HepG2 (cell line): ENCODE data around the gene RBM6. TPM values are rescaled to one million over a fixed set of nuclear protein-coding genes. Genes with fewer than 3 reads are reported as not detected.

ENCODE experiments used
- CBX5 ChIP-seq: sonication (generic); formaldehyde crosslinking; IDR thresholded peaks from 2 replicates; pipeline ENCODE4 v1.4.0; 2020; ENCODE audit warnings: missing genetic modification reagents, borderline replicate concordance
- JDP2 ChIP-seq: sonication (generic); formaldehyde crosslinking; IDR thresholded peaks from 2 replicates; pipeline ENCODE4 v1.8.1; 2022; ENCODE audit warnings: missing genetic modification reagents, borderline replicate concordance
- RORA ChIP-seq: sonication (generic); formaldehyde crosslinking; IDR thresholded peaks from 2 replicates; pipeline ENCODE4 v1.5.0; 2020; ENCODE audit warnings: mild to moderate bottlenecking, missing genetic modification reagents, moderate library complexity
- STAG1 ChIP-seq: sonication (generic); formaldehyde crosslinking; IDR thresholded peaks from 2 replicates; pipeline ENCODE4 v1.4.0; 2020; ENCODE audit warnings: missing genetic modification reagents
- THAP9 ChIP-seq: sonication (generic); formaldehyde crosslinking; IDR thresholded peaks from 2 replicates; pipeline ENCODE4; 2020; ENCODE audit warnings: missing genetic modification reagents, mild to moderate bottlenecking, borderline replicate concordance
- ZBTB49 ChIP-seq: sonication (generic); formaldehyde crosslinking; IDR thresholded peaks from 2 replicates; pipeline ENCODE4 v1.4.0; 2020; ENCODE audit warnings: missing genetic modification reagents, borderline replicate concordance
- ZNF788 ChIP-seq: sonication (generic); formaldehyde crosslinking; IDR thresholded peaks from 2 replicates; pipeline ENCODE4 v1.5.0; 2020; ENCODE audit warnings: mild to moderate bottlenecking, missing genetic modification reagents, borderline replicate concordance
- ZNF883 ChIP-seq: sonication (generic); formaldehyde crosslinking; IDR thresholded peaks from 2 replicates; pipeline ENCODE4 v1.5.1; 2020; ENCODE audit warnings: mild to moderate bottlenecking, missing genetic modification reagents; ENCODE audit errors: not compliant biosample characterization
- ZSCAN21 ChIP-seq: sonication (generic); formaldehyde crosslinking; IDR thresholded peaks from 2 replicates; pipeline ENCODE4 v1.8.0; 2022; ENCODE audit warnings: mild to moderate bottlenecking, missing genetic modification reagents, moderate library complexity, borderline replicate concordance
- ZSCAN31 ChIP-seq: sonication (generic); formaldehyde crosslinking; IDR thresholded peaks from 2 replicates; pipeline ENCODE4 v1.5.0; 2020; ENCODE audit warnings: low read depth, mild to moderate bottlenecking, missing genetic modification reagents
- polyA plus RNA-seq, 8 experiments: library from polyadenylated mRNA; depleted of rRNA in 3 of 8; stranded (reverse) in 7 of 8; unstranded in 1 of 8; fragments of >200 nt; fragmentation: Illumina TruSeq in 4 of 8; extraction: Trizol in 4 of 8; gene quantifications; 2 replicates each; pipeline versions ENCODE4 v1.2.1 to v1.2.3, GENCODE V29; 2011 to 2016; ENCODE audit warnings: low read depth in 4 of 8, missing spikeins in 1 of 8, mixed read lengths in 1 of 8; ENCODE audit not compliant: insufficient read depth in 1 of 8
- total RNA-seq, 5 experiments: library from RNA; depleted of rRNA; stranded (reverse); fragments of >200 nt; fragmentation: Illumina TruSeq; extraction: Trizol; gene quantifications; 2 replicates each; pipeline ENCODE4 v1.2.3, GENCODE V29; 2016; ENCODE audit warnings: low read depth in 1 of 5
- TF ChIP-seq, protein P1 (sequence below): sonication (generic); formaldehyde crosslinking; IDR thresholded peaks from 2 replicates; pipeline ENCODE4 v1.8.0; 2022; ENCODE audit warnings: missing genetic modification reagents, mild to moderate bottlenecking, inconsistent platforms, borderline replicate concordance
- TF ChIP-seq, protein P2 (sequence below): sonication (generic); formaldehyde crosslinking; IDR thresholded peaks from 2 replicates; pipeline ENCODE4 v1.4.0; 2020; ENCODE audit warnings: missing genetic modification reagents
- TF ChIP-seq, protein P3 (sequence below): sonication (generic); formaldehyde crosslinking; IDR thresholded peaks from 2 replicates; pipeline ENCODE4 v1.8.1; 2023; ENCODE audit warnings: mild to moderate bottlenecking, missing genetic modification reagents
- TF ChIP-seq, protein P4 (sequence below): IDR thresholded peaks from 2 replicates; pipeline ENCODE4 v1.6.1; 2016; ENCODE audit warnings: low read depth, control low read depth
- TF ChIP-seq, protein P5 (sequence below): sonication (generic); formaldehyde crosslinking; IDR thresholded peaks from 2 replicates; pipeline ENCODE4 v1.4.0; 2020; ENCODE audit warnings: missing genetic modification reagents

RBM6 gene
- total and polyA plus RNA-seq, 2 of the 13 experiments (the other 11 are each of a cell fraction or from before 2014, with no cell fraction given) = 72.7 to 86.1 TPM

GRCh38 chr3:49906073-49906743, 33.7 kb upstream of the RBM6 start (continued):
- TF ChIP-seq THAP9 (CRISPR knock-in tag) (peak; percentile 43; the same call in 1 of the 2 replicates), ZSCAN31 (CRISPR knock-in tag) (no peak), STAG1 (peak; percentile 85), ZNF788 (CRISPR knock-in tag) (no peak), ZNF883 (no peak), RORA (CRISPR knock-in tag) (no peak), JDP2 (no peak), ZBTB49 (CRISPR knock-in tag) (no peak), CBX5 (CRISPR knock-in tag) (no peak), ZSCAN21 (CRISPR knock-in tag) (no peak)
- TF ChIP-seq, protein P1, sequence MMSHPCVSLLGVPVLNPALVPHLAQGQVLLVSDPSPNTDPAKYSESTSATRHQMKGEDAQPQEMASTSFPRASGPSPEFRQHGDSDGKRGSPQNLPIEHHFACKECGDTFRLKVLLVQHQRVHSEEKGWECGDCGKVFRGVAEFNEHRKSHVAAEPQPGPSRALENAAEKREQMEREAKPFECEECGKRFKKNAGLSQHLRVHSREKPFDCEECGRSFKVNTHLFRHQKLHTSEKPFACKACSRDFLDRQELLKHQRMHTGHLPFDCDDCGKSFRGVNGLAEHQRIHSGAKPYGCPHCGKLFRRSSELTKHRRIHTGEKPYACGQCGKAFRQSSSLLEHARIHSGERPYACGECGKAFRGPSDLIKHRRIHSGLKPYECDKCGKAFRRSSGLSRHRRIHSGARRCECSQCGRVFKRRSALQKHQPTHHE (CRISPR knock-in tag) = no peak
- TF ChIP-seq, protein P2, sequence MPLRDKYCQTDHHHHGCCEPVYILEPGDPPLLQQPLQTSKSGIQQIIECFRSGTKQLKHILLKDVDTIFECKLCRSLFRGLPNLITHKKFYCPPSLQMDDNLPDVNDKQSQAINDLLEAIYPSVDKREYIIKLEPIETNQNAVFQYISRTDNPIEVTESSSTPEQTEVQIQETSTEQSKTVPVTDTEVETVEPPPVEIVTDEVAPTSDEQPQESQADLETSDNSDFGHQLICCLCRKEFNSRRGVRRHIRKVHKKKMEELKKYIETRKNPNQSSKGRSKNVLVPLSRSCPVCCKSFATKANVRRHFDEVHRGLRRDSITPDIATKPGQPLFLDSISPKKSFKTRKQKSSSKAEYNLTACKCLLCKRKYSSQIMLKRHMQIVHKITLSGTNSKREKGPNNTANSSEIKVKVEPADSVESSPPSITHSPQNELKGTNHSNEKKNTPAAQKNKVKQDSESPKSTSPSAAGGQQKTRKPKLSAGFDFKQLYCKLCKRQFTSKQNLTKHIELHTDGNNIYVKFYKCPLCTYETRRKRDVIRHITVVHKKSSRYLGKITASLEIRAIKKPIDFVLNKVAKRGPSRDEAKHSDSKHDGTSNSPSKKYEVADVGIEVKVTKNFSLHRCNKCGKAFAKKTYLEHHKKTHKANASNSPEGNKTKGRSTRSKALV = no peak
- TF ChIP-seq, protein P3, sequence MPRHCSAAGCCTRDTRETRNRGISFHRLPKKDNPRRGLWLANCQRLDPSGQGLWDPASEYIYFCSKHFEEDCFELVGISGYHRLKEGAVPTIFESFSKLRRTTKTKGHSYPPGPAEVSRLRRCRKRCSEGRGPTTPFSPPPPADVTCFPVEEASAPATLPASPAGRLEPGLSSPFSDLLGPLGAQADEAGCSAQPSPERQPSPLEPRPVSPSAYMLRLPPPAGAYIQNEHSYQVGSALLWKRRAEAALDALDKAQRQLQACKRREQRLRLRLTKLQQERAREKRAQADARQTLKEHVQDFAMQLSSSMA (CRISPR knock-in tag) = no peak
- TF ChIP-seq, protein P4, sequence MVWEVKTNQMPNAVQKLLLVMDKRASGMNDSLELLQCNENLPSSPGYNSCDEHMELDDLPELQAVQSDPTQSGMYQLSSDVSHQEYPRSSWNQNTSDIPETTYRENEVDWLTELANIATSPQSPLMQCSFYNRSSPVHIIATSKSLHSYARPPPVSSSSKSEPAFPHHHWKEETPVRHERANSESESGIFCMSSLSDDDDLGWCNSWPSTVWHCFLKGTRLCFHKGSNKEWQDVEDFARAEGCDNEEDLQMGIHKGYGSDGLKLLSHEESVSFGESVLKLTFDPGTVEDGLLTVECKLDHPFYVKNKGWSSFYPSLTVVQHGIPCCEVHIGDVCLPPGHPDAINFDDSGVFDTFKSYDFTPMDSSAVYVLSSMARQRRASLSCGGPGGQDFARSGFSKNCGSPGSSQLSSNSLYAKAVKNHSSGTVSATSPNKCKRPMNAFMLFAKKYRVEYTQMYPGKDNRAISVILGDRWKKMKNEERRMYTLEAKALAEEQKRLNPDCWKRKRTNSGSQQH (CRISPR knock-in tag) = no peak
- TF ChIP-seq, protein P5, sequence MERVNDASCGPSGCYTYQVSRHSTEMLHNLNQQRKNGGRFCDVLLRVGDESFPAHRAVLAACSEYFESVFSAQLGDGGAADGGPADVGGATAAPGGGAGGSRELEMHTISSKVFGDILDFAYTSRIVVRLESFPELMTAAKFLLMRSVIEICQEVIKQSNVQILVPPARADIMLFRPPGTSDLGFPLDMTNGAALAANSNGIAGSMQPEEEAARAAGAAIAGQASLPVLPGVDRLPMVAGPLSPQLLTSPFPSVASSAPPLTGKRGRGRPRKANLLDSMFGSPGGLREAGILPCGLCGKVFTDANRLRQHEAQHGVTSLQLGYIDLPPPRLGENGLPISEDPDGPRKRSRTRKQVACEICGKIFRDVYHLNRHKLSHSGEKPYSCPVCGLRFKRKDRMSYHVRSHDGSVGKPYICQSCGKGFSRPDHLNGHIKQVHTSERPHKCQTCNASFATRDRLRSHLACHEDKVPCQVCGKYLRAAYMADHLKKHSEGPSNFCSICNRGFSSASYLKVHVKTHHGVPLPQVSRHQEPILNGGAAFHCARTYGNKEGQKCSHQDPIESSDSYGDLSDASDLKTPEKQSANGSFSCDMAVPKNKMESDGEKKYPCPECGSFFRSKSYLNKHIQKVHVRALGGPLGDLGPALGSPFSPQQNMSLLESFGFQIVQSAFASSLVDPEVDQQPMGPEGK (CRISPR knock-in tag) = peak; percentile 69
